GM18517 (cell line): Measurements from ENCODE around the gene ARMS2.

Experiments used
- ATAC-seq: cut with Tn5 transposase; IDR thresholded peaks from one replicate; pipeline ENCODE4 v1.9.1; 2021; ENCODE audit warnings: mild to moderate bottlenecking, moderate library complexity; ENCODE audit not compliant: unreplicated experiment

The ARMS2 gene, protein sequence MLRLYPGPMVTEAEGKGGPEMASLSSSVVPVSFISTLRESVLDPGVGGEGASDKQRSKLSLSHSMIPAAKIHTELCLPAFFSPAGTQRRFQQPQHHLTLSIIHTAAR

DNA sequence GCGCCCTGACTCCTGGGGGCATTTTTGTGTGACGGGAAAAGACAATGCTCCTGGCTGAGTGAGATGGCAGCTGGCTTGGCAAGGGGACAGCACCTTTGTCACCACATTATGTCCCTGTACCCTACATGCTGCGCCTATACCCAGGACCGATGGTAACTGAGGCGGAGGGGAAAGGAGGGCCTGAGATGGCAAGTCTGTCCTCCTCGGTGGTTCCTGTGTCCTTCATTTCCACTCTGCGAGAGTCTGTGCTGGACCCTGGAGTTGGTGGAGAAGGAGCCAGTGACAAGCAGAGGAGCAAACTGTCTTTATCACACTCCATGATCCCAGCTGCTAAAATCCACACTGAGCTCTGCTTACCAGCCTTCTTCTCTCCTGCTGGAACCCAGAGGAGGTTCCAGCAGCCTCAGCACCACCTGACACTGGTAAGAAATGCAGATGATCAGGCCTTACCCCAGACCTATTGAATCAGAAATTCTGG lies at the start of gene ARMS2:
Gene ARMS2, plus strand, starts transcription at position 51 of the 478 bp plus-strand sequence. Its CDS starts 75 bp downstream, at position 126.
- no peak for ATAC-seq

DNA sequence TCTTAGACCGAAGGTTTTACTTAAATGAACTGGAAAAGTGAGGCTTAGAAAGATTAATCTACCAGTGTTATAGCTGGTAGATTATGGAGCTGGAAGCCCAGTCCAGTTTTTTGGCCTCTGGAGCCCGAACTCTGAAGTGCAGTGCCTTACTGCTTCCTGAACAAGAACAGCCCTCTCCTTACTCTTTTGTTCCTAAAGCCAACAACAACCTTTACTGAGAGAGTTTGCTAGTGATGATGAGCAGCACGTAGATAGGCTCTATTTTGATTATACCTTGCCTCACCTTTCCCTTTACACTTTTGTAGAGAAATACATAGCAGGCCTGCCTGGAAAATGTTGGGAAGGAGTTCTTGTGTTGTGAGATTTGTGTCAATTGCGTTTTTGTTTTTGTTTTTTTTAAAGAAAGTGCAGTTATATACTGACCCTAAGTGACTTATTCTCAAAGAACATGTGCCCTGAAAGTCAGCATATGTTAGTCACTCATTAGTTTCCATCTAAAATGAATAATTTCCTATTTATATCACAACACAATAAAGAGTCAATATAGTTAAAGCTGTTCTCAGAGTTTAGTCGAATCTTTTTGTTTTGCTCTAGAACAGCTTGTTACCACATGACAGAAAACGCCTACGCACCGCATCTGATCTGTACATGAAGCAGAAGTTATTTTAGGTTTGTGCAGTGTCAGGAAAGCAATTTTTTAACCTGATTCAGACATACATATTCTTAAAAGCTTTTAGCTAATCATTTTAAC lies 46.9 kb upstream of the ARMS2 start:
- no peak for ATAC-seq

DNA sequence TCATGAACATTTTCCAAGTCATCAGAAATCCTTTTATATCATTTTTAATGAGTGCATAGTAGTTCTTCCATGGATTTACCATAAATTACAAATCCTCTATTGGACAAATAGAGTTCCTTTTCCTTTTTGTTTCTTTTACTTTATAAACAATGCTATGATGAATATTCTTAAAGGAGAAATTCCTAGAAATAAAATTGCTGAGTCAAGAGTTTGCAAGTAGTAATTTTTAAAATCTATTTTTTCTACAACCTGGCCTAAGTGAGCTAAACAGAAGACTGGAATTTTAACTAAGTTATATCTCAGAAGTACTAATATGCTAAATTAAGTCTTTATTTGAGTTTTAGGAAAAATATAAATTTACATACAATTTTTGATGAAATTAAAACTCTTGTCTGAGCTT lies 41.1 kb upstream of the ARMS2 start:
- no peak for ATAC-seq

DNA sequence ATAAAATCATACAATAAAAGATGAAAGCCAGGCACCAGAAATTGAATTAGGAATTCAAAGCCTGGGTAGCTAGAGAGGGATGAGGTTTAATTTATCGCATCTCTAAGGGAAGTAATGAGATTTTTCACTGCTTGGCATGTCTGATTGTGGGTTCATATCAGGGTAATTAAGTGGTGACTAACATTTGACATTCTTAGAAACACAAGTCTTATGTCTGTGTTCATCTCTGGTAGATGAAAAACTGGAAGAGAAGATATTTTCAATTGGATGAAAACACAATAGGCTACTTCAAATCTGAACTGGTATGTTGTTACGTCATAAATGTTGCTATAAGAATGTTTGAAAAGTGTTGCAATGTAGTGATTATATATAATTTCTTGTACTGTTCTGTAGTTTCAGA lies 36.8 kb upstream of the ARMS2 start:
- no peak for ATAC-seq

DNA sequence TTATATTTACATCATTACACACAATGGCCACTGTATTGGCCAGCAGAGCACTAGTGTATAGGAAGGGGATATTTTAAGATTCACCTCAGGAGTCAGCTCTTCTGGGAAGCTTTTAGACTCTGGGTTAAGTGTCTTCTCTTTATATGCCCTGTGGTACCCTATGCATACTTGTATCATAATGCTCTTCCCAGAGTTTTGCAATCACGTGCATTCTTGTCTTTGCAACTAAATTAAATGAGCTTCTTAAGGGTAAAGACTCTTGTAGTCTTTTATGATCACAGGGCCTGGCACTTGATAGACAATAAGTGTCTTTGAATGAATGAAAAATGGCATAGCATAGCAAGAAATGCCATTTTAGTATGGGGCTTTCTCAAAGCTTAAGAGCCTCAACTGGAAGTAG lies 35.4 kb upstream of the ARMS2 start:
- ATAC-seq, result no peak

DNA sequence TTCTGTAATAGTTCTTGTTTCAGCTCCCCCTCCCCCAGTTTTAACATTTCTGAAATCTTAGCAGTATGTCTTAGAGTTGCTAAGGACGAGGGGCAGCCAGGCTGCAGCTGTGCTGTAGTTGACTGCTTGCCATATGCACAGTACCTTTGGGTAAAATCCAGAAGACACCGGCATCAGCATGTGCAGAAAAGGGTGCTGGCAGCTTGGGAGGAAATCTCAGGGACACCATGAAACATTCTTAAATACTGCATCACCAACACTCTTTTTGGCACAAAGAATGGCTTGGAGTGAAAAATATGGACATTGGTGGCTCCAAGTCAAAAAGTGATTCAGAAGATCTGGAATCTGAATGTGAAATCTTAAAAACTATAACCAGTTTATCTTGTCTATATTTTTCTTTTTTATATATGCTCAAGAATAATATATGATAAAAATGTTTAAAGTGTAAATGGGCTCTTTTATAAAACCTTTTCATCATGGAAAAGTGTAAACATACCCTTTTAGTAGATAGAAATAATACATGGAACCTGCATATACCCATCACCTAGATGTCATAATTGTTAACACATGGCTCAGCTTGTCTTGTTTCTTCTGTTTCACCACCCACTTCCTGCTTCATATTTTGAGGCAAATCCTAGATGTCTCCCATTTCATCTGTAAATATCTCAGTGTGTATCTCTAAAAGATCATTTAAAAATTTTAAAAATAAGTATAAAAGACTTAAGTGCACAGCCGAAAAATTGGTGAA lies 34.4 kb upstream of the ARMS2 start:
- ATAC-seq, result no peak

DNA sequence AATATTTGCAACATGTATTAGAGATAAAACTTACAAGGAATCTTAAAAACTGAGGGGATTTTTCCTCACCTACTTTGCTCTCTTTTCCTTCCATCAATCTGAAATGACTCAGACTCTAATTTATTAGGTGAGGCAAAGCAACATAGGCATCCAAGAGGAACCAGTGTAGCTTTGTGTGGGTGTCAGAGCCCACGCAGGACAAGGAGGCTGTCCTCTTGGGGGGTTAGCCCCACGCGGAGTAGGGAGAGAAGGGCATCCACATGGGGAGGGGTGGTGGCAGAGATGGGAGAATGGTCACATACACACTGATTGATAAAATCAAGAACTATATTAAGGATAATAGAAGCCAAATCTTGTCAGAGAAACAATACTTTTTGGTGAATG lies 33.8 kb upstream of the ARMS2 start:
- no peak for ATAC-seq

DNA sequence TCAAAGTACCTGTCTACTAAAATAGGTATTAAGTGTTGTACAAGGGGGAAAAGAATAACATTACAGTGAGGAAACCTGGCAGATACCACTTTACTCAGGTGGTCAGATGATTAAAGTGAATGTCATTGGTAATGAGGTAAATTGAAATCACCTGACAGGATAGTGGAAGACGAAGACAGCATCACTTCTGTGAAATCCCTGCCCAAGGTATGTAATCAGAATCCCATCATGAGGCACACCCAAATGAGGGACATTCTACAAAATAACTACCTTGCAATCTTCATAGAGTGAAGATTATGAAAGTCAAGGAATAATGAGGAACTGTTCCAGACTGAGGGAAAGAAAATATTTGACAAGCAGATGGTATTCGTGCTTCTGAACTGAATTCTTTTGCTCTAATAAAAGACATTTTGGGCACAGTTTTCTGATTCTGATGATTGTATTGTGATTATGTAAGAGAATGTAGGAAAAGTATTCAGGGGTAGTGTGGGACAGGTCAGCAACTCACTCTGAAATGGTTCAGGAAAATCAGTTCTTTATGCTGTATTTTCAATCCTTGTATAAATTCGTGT lies 33.3 kb upstream of the ARMS2 start:
- no peak for ATAC-seq

DNA sequence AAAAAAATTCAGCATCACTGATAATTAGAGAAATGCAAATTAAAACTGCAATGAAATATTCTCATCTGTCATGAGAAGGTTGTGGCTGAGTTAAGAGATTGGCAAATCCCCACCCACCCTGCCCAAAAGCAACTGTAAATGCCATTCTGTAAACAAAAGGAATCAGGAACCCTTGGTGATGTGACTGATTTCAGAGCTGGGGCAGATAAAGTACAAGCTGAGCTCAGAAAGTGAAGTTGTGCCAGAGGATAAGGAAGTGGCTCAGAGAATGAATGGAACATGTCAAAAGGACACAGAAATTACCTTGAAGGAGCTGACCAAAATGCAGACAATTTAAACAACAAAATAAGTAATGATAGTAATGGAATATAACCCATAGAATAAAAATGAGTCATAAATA lies 32.7 kb upstream of the ARMS2 start:
- ATAC-seq, result no peak

DNA sequence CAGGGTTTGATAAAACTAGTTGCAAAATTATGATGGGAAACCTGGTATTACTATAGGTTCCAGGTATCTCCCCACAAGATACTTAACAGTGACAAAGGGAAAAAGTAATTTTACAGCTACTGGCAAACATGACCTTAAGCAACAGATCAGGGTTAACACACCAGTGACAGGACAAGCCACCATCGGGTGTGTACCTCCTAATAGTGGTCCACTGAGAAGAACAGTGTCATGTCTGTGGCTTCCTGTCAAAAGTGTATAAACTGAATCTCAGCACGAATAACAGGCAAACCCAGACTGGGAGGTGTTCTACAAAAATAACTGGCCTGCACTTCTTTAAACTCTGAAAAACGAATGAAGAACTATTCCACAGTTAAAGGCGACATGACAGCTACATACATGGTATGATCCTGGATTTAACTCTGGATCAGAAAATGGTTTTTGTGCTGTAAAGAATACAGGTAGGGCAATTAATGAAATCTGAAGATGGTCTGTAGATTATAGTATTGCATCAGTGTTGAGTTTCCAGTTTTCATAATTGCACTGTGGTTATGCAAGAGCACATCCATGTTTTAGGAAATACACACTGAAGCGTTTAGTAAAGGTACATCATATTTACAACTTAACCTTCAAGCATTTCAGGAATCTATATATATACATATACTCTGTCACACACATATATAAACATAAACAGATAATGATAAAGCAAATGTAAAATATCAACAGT lies 32.0 kb upstream of the ARMS2 start:
- ATAC-seq, result no peak

DNA sequence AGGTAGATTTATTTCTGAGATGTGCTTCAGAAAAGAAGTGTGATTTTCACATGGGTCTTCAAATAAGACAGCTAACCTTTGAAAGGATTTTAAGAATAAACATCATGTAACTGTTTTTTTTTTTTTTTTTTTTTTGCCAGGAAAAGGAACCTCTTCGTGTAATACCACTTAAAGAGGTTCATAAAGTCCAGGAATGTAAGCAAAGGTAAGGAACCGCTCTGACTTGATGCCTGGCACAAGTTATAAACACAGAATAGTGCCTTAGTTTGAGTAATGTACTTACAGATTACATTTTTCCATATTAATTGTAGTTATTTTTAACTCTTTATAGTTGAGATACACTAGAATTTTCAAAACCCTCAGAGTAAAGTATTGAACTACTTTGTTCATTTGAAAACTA lies 30.4 kb upstream of the ARMS2 start:
- no peak for ATAC-seq

DNA sequence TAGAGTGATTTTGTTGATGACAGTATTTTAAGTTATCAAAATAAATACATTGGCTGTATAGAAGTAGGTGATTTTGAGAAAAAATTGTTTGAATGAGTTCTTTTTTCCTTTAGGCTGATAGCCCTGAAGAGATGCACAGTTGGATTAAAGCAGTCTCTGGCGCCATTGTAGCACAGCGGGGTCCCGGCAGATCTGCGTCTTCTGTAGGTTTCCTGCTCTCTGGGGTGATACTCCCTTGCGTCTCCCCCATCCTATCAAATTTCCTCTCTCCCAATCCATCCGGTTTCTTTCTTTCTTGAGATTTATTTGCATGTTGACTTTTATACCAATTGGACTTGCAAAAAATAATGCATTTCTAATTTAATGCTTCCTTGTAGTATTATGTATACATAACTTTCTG lies 27.6 kb upstream of the ARMS2 start:
- no peak for ATAC-seq

DNA sequence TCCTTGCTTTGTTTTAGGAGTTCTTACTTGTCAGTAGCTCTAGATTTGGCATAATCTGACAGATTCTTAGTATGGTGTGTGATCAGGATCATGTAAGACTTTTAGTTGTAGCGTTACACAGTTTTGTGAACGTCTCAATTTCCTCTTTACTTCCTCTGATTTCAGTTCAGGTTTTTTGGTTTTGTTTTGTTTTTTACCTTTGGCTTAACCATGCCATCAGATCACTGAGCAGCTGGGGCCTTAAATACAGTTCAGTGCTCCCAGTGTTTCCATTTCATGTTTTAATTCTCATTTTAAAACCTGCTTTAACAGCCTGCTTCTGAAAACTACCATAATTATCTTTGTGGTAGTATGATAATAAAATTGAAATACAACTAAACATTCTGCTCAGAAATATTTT lies 27.2 kb upstream of the ARMS2 start:
- ATAC-seq, result no peak

DNA sequence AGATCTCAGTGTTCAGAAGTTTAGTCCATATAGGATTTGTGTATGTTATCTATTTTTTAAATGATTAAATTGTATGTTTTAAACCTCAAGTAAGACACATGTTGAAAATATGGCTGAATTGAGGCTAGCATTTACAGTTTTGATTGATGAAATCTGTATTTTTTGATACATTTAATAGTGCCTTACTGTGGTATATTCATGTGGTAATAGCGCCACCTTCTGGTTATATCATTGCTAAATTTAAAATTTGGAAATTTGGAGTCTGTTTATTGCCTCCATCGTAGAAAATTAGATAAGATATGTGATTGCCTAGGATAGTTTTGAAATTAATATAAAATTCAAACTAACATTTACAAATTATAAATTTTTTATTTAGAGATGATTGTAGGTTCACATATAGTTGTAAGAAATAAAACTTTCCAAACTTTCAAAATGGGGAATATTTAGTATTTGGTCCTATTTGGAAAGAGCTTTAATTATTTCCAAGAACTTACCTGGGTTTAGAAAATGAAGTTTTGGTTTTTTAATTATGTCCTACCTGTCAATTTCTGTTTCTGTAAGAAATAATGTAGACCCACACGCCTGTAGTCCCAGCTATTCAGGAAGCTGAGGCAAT lies 19.1 kb upstream of the ARMS2 start:
- ATAC-seq, result no peak

DNA sequence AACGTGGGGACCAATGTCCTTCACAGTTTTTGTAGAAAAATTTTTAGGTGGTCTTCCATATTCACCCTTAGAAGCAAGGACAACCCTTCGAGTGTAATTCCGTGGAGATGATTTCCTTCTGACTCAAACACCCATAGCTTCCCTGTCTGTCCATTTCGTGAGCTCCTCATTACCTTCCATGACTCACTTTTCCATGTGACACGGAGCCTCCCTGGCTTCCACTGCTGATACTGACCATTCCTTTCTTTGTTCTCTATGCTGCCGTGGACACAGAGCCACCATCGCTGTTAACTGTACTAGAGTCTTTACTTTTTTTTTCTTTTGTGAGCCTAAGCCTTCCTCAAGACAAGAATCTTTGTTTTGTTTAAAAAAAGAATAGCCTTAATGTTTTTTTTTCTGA lies 12.5 kb upstream of the ARMS2 start:
- ATAC-seq, result no peak

DNA sequence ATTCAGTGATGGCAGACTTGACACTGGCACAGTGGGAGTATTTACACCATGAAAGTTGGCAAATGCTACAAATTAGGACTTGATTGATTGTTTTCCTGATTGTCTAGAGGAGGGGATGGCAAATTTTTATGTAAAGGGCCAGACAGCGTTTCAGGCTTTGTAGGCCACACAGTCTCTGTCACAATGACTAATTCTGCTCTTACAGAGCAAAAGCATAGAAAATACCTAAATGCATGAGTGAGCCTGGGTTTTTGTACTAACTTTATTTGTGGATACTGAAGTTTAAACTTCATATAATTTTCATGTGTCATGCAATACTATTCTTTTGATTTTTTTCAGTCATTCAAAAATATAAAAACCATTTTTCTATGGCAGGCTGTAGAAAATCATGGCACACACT lies 9.0 kb upstream of the ARMS2 start:
- ATAC-seq, result no peak

DNA sequence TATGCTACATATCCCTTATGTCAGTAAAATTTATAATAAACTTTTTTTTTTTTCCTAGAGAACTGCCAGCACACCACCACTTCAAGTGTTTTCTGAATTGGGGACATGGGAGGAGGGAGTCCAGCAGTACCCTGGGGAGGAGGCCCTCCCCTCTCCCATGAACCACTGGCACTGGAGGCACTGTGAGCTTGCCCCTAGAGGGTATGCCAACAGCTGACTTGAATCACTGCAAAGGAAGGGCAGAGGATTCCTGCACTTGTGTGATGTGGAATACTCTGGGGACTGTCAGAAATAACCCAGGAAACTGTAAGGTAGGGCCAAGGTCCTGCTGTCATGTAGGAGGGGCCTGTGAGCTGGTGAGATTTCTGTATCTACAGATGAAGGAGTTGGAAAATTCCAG lies 8.5 kb upstream of the ARMS2 start:
- ATAC-seq, result no peak

DNA sequence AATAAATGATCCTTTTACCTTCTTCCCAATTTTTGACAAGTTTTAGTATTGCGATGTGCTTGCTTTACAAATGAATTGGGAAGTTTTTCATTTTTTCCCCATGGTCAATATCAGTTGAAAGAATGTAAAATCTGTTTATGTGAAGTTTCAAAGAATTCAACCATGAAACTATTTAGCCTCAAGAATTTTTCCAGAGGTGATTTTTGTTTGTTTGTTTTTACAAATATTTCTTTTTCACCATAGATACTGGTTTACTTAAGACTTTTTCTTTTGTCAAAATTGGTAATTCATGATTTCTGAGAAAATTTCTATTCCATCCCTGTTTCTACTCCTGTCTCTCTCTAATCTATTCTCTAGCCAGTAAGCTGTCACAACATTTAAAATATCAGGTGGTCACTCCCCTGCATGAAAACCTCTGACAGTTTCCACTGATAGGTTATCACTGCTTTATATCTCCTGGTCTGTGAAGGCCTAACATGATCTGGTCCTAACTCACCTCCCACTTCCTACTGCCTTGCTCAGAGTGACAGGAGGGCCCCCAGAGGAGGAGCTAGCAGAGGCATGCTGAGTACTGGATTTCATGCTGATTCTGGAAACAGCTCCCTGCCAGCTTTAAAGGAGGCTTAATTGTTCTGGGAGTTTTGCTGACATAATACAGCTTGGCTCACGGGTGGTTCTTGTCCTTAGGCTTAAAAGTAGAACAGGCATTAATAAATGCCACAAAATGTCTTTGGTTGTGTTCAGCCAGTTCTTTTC lies 7.6 kb upstream of the ARMS2 start:
- ATAC-seq, result no peak

DNA sequence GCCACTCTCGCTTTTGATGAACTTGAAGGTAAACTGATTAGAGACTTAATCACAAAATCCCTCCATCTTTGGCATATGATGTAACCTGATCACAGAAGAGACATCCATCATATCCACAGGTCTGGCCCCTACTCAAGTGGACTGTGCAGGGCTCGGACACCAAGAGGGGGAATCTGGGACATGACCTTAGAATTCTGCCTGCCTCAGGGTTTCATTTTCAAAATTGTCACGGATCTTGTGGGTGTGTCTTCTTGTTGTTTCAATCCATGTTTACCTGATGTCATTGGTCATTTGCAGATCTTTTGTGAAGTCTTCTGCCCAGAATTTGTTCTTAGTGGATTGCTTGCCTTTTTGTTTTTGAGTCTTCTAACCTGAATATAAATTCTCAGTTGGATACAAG lies 5.9 kb upstream of the ARMS2 start:
- no peak for ATAC-seq

DNA sequence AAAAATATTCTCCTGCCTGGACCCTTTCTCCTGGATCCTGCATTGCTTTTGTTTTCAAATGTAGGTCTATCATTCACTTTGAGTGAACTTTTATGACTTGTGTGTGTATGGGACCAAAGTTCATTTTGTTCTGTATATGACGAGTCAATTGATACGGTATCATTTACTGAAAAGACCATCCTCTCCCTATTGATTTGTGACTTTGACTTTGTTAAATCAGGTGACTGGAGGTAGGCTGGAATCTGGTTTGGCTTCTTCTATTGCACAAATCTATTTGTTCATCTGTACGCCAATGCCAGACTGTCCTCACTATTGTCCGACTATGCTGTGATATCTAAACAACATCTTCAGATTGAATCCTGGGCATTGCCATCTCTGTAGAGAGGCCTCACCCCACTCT lies 5.3 kb upstream of the ARMS2 start:
- ATAC-seq, result no peak
